CMK (cell line): Measurements from ENCODE around the gene OLR1.
"Not testable (repeated sequence)": the region's sequence is repeated elsewhere in the genome, so short reads cannot be mapped to it uniquely, and the experiment has no call there.

ENCODE experiments used
- DNase-seq: peaks from one replicate; pipeline ENCODE4 v3.0.0-alpha.2; 2010; ENCODE audit warnings: low read depth

OLR1 gene

GRCh38 chr12:10190558-10191388 is 18.8 kb upstream of the OLR1 start:
- no peak for DNase-seq

GRCh38 chr12:10189653-10190052 is 17.7 kb upstream of the OLR1 start:
- no peak for DNase-seq

- DNase-seq = not testable (repeated sequence)
These were observed 15.0 kb upstream of the OLR1 start for GRCh38 chr12:10186958-10187357.

- DNase-seq = no peak
These were observed 14.4 kb upstream of the OLR1 start for GRCh38 chr12:10186299-10186698.

- no peak for DNase-seq
These were observed 12.4 kb upstream of the OLR1 start for GRCh38 chr12:10184261-10184843.

GRCh38 chr12:10182354-10183049 is 10.6 kb upstream of the OLR1 start:
- no peak for DNase-seq

- DNase-seq = no peak
These were observed 7.8 kb upstream of the OLR1 start for GRCh38 chr12:10179776-10180181.

GRCh38 chr12:10178821-10179220 is 6.9 kb upstream of the OLR1 start, which contains the start of gene TMEM52B:
TMEM52B (plus strand) TSS chr12:10179032; CDS start chr12:10179575, 543 bp downstream.
- DNase-seq = no peak

GRCh38 chr12:10175846-10176636 is 4.1 kb upstream of the OLR1 start:
- no peak for DNase-seq

- no peak for DNase-seq
These were observed 3.2 kb upstream of the OLR1 start for GRCh38 chr12:10174986-10175614.

GRCh38 chr12:10170216-10170615 is 1.7 kb downstream of the OLR1 start:
- DNase-seq = no peak

GRCh38 chr12:10169104-10169503 is 2.8 kb downstream of the OLR1 start:
- no peak for DNase-seq

GRCh38 chr12:10167599-10167998 is 4.3 kb downstream of the OLR1 start:
- DNase-seq = no peak

GRCh38 chr12:10165421-10165820 is 6.5 kb downstream of the OLR1 start:
- no peak for DNase-seq

- no peak for DNase-seq
These were observed 8.8 kb downstream of the OLR1 start for GRCh38 chr12:10163084-10163483.

- DNase-seq = no peak
These were observed 11.1 kb downstream of the OLR1 start for GRCh38 chr12:10160617-10161385.

GRCh38 chr12:10159280-10159679 is 12.7 kb downstream of the OLR1 start:
- no peak for DNase-seq

GRCh38 chr12:10158406-10158805 is 13.5 kb downstream of the OLR1 start:
- no peak for DNase-seq

GRCh38 chr12:10155966-10156365 is 16.0 kb downstream of the OLR1 start:
- no peak for DNase-seq

- no peak for DNase-seq
These were observed 17.8 kb downstream of the OLR1 start for GRCh38 chr12:10154145-10154496.
